CD4-positive, alpha-beta T cell (primary cell): ENCODE data around the gene LIG3. TPM values are rescaled to one million over a fixed set of nuclear protein-coding genes. Genes with fewer than 3 reads are reported as not detected.

Experiments used
- ATAC-seq: fragments of 200-7000 bp; cut with Tn5 transposase; one replicate; pipeline ENCODE4 v1.10.0; 2022; ENCODE audit warnings: mild to moderate bottlenecking; ENCODE audit not compliant: poor library complexity
- CTCF ChIA-PET: fragments of 350-600 bp; sonication (Branson Sonifier 250); formaldehyde crosslinking; loops from one replicate; lab custom pipeline; 2021; ENCODE audit warnings: antibody characterized with exemption, inconsistent platforms; lab: Charles Lee
- POLR2A ChIA-PET: fragments of 350-600 bp; sonication (Branson Sonifier 250); formaldehyde crosslinking; loops from one replicate; lab custom pipeline; 2021; ENCODE audit warnings: antibody characterized with exemption, inconsistent platforms; lab: Charles Lee
- DNase-seq, 14 experiments: peaks; one replicate each; pipeline ENCODE4 v3.0.0-alpha.2; 2013 to 2020; ENCODE audit warnings: mixed read lengths in 2 of 14
- H3K27ac ChIP-seq, 2 donors: one replicate each; pipeline versions ENCODE4 v1.5.1 to v1.7.0; 2013; ENCODE audit warnings: low read length in 2 of 2, low read depth in 1 of 2, mild to moderate bottlenecking in 1 of 2
- H3K27me3 ChIP-seq, 2 experiments: 1 replicate in 1 of 2; 2 replicates in 1 of 2; pipeline versions ENCODE4 v1.6.1 to v1.7.0; 2013; ENCODE audit warnings: low read length in 2 of 2, control low read depth in 1 of 2, mild to moderate bottlenecking in 1 of 2, moderate library complexity in 1 of 2; ENCODE audit not compliant: insufficient read depth in 2 of 2, control insufficient read depth in 1 of 2
- H3K36me3 ChIP-seq: one replicate; pipeline ENCODE4 v1.6.1; 2013; ENCODE audit warnings: low read length, control low read depth; ENCODE audit not compliant: insufficient read depth
- H3K4me1 ChIP-seq: one replicate; pipeline ENCODE4 v1.6.1; 2013; ENCODE audit warnings: low read length, control low read depth; ENCODE audit not compliant: insufficient read depth
- H3K4me3 ChIP-seq: one replicate; pipeline ENCODE4 v1.5.1; 2013; ENCODE audit warnings: mild to moderate bottlenecking, low read length, moderate library complexity
- H3K9me3 ChIP-seq, 2 experiments: 1 replicate in 1 of 2; 2 replicates in 1 of 2; pipeline versions ENCODE4 v1.6.1 to v1.7.0; 2013; ENCODE audit warnings: low read length in 2 of 2, mild to moderate bottlenecking in 2 of 2, control low read depth in 1 of 2, moderate library complexity in 1 of 2; ENCODE audit not compliant: control insufficient read depth in 1 of 2, insufficient read depth in 1 of 2
- H3K27ac Mint-ChIP-seq: one replicate; pipeline ENCODE4 v1.8.0; 2020; ENCODE audit warnings: mixed read lengths
- H3K27me3 Mint-ChIP-seq: one replicate; pipeline ENCODE4 v1.8.0; 2021; ENCODE audit warnings: mixed read lengths
- H3K36me3 Mint-ChIP-seq: one replicate; pipeline ENCODE4 v1.8.0; 2021; ENCODE audit warnings: low read depth, mixed read lengths
- H3K4me1 Mint-ChIP-seq: one replicate; pipeline ENCODE4 v1.8.0; 2021; ENCODE audit warnings: low read depth, mixed read lengths
- H3K4me3 Mint-ChIP-seq: one replicate; pipeline ENCODE4 v1.8.0; 2020; ENCODE audit warnings: mild to moderate bottlenecking, mixed read lengths
- H3K9me3 Mint-ChIP-seq: one replicate; pipeline ENCODE4 v1.8.0; 2020; ENCODE audit warnings: mixed read lengths
- intact Hi-C, 2 experiments: fragments of 100-400 bp; cut with DNase I in 1 of 2; cut with micrococcal nuclease in 1 of 2; formaldehyde crosslinking; loops; one replicate each; pipeline versions ENCODE4 v1.15.1 to v1.9.0; 2023 to 2025; cut with DNase I, micrococcal nuclease
- total RNA-seq, 174 experiments: library from RNA in 2 of 174; stranded (reverse) in 2 of 174; gene quantifications; one replicate each; pipeline ENCODE4 v1.2.3 and lab custom pipeline; 2021 to 2026
- TF ChIP-seq, protein P1 (sequence below): fragments of 200-600 bp; IDR thresholded peaks from one replicate; pipeline ENCODE4 v1.8.0; 2022; ENCODE audit warnings: antibody characterized with exemption, mild to moderate bottlenecking

LIG3 gene
- total RNA-seq, 2 experiments from 2014 or later: 44.6 to 49.1 TPM

DNA sequence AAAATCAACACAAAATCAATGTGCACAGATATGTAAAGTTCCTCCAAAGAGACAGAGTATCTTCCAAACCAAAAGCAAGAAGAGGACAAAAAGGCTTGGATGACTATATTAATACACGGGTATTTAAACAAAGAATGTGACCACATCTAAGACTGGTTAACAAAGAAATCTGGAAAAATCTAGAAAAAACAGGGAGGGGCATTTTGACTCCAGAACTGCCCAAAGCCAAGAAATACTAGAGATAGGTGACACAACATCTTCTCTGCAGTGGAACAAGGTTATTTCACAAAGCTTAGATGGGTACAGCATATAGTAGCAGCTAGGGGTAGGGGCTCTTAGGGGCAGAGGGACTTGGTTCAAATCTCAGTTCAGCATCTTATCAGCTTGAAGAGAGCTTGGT lies 72.9 kb downstream of the LIG3 start:
- H3K4me1 Mint-ChIP-seq: peaks cover 80% of the 10 kb centered on the region
- H3K27ac Mint-ChIP-seq: peak overlapping the region; percentile 92
- DNase-seq (no peak), ATAC-seq (no peak)
- no peaks in the 10 kb centered on the region for H3K9me3 Mint-ChIP-seq
- Histone ChIP-seq H3K4me3 (no peak overlapping the region), H3K27me3 (no peaks in the 10 kb centered on the region), H3K9me3 (no peaks in the 10 kb centered on the region), H3K4me1 (peaks cover 82% of the 10 kb centered on the region), H3K36me3 (no peaks in the 10 kb centered on the region), H3K27ac (peak overlapping the region; percentile 78 to 85)
- TF ChIP-seq, protein P1, sequence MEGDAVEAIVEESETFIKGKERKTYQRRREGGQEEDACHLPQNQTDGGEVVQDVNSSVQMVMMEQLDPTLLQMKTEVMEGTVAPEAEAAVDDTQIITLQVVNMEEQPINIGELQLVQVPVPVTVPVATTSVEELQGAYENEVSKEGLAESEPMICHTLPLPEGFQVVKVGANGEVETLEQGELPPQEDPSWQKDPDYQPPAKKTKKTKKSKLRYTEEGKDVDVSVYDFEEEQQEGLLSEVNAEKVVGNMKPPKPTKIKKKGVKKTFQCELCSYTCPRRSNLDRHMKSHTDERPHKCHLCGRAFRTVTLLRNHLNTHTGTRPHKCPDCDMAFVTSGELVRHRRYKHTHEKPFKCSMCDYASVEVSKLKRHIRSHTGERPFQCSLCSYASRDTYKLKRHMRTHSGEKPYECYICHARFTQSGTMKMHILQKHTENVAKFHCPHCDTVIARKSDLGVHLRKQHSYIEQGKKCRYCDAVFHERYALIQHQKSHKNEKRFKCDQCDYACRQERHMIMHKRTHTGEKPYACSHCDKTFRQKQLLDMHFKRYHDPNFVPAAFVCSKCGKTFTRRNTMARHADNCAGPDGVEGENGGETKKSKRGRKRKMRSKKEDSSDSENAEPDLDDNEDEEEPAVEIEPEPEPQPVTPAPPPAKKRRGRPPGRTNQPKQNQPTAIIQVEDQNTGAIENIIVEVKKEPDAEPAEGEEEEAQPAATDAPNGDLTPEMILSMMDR: no peak
- peaks cover 20% of the 10 kb centered on the region for H3K36me3 Mint-ChIP-seq
- peak overlapping the region; percentile 69 for H3K4me3 Mint-ChIP-seq
- intact Hi-C loops: loop anchor here in 1 of 2 experiments (5.0 kb wide), 1 partner anchor 34 kb away; no protein-coding TSS in a partner anchor
- H3K27me3 Mint-ChIP-seq: no peaks in the 10 kb centered on the region
- CTCF ChIA-PET: interaction anchor here (0.8 to 2.8 kb wide), 5 partner anchors 10 to 37 kb away, joined by 3 to 14 read pairs (median 5); partner anchors contain the start of gene RFFL
- POLR2A ChIA-PET: interaction anchor here (0.8 to 7.5 kb wide), 7 partner anchors 8 to 92 kb away, joined by 3 to 77 read pairs (median 4); partner anchors contain the start of genes CCT6B, RFFL and ZNF830

DNA sequence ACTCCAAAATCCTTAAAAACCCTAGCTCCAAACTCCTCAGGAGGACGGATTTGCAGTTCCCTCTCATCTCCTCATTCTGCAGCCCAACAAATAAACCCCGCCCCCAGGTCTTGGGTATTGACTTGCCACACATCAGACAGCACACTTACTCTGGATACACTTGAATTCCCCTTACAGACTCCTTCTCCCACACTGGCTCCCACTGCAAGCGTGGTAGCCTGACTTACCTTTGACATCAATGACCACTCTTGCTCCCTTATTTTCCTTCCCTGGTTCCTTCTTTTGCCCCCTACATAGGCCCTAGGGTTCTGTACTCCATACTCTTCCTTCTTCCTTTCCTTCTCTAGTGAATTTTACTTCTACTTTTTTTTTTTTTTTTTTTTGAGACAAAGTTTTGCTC lies 75.7 kb downstream of the LIG3 start:
- DNase-seq (peak in 1 of 14 experiments; percentile 37), ATAC-seq (no peak)
- TF ChIP-seq, protein P1: no peak
- Mint-ChIP-seq H3K9me3 (no peaks in the 10 kb centered on the region), H3K4me1 (peaks cover 82% of the 10 kb centered on the region), H3K36me3 (peaks cover 42% of the 10 kb centered on the region), H3K27me3 (no peaks in the 10 kb centered on the region), H3K27ac (peak overlapping the region; percentile 85), H3K4me3 (peak overlapping the region; percentile 57)
- intact Hi-C loops: no loop called here
- ChIA-PET POLR2A (no interaction called here), CTCF (interaction anchor here (0.8 kb wide), 1 partner anchor 8 kb away, joined by 3 read pairs; no protein-coding TSS in a partner anchor)
- no peaks in the 10 kb centered on the region for H3K27me3 ChIP-seq
- H3K4me1 ChIP-seq: peaks cover 57% of the 10 kb centered on the region
- H3K9me3 ChIP-seq: no peaks in the 10 kb centered on the region
- no peaks in the 10 kb centered on the region for H3K36me3 ChIP-seq
- H3K4me3 ChIP-seq: no peak overlapping the region
- H3K27ac ChIP-seq: no peak overlapping the region

DNA sequence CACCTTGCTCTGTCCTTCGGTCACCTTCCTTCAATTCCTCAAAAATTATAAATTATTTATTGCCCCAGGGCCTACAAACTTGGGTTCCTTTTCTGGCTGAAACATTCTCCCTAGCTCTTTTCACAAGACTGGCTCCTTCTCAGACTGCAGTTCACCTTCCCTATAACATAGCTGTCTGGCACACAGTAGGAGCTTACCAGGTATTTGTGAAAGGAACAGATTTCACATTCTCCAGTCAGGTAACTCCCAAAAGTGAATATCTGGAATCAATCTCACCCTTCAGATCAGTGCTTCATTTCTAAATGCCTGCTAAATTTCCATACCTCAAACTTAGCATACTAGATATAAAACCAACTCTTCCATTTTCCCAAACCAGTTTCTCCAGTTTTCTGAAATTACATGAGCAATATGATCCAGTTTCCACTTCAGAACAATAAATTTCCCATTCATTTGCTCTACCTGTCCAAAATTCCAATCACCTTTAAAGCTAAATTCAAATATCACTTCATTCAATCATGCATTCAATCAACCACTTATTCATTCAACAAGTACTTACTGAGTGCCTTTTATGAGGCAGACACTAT lies 77.1 kb downstream of the LIG3 start:
- ChIA-PET POLR2A (interaction anchor here (1.4 kb wide), 1 partner anchor 35 kb away, joined by 4 read pairs; no protein-coding TSS in a partner anchor), CTCF (interaction anchor here (2.9 kb wide), 1 partner anchor 32 kb away, joined by 11 read pairs; no protein-coding TSS in a partner anchor)
- Mint-ChIP-seq H3K36me3 (peaks cover 48% of the 10 kb centered on the region), H3K4me3 (peak overlapping the region; percentile 12), H3K27ac (peak overlapping the region; percentile 85), H3K27me3 (no peaks in the 10 kb centered on the region), H3K9me3 (no peaks in the 10 kb centered on the region), H3K4me1 (peaks cover 75% of the 10 kb centered on the region)
- Histone ChIP-seq H3K9me3 (no peaks in the 10 kb centered on the region), H3K27ac (peak overlapping the region in 1 of 2 donors; percentile 22), H3K27me3 (no peaks in the 10 kb centered on the region), H3K36me3 (peaks cover 4% of the 10 kb centered on the region), H3K4me3 (no peak overlapping the region), H3K4me1 (peaks cover 60% of the 10 kb centered on the region)
- ATAC-seq (no peak), DNase-seq (no peak)
- TF ChIP-seq, protein P1: no peak
- intact Hi-C loops: no loop called here

Other genes starting within 250 kb of the LIG3 start
- 1 to 10 TPM; 4.6 to 4.9 TPM for gene CCT6B, start 19.1 kb upstream of the LIG3 start, total RNA-seq
- gene ZNF830, start 19.0 kb upstream of the LIG3 start, total RNA-seq: 10 to 100 TPM; 34.4 to 39.0 TPM
- 10 to 100 TPM; 57.8 to 66.1 TPM for gene RFFL, start 83.2 kb downstream of the LIG3 start, total RNA-seq
- gene RAD51D, start 139.3 kb downstream of the LIG3 start, total RNA-seq: 1 to 10 TPM; 6.2 to 8.6 TPM
- gene FNDC8, start 141.1 kb downstream of the LIG3 start, total RNA-seq: not detected
- 1 to 10 TPM; 8.9 to 9.5 TPM for gene NLE1, start 161.8 kb downstream of the LIG3 start, total RNA-seq
- gene UNC45B, start 167.3 kb downstream of the LIG3 start, total RNA-seq: under 1 TPM; 0.11 to 0.20 TPM
- not detected for gene SLC35G3, start 213.9 kb downstream of the LIG3 start, total RNA-seq